HG03196 (cell line): ENCODE measurements around the gene FHAD1.

Source experiments
- ATAC-seq: cut with Tn5 transposase; IDR thresholded peaks from one replicate; pipeline ENCODE4 v1.9.1; 2021; ENCODE audit not compliant: unreplicated experiment

FHAD1 gene

DNA sequence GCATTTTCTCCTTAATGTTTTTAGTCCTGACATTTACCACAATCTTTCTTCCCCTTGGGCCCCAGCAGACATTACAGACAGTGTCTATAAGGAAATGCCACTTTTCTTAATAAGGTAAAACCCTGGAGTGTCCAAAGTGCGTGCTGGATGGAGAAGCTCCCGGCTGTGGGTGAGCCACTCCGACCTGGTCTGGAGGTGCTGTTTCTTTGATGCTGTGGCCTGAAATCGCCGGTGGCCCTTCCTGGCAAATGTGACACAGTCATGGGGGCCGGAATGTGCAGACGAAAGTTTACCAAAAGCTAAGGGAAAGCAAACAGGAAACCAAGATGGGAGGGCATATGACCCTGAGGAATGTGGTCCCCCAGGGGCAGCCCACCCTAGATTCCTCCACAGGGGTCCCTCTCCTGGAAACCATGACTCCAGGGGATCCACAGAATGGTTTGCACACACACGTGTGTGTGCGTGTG, 77.9 kb downstream of the FHAD1 start:
- ATAC-seq: no peak

DNA sequence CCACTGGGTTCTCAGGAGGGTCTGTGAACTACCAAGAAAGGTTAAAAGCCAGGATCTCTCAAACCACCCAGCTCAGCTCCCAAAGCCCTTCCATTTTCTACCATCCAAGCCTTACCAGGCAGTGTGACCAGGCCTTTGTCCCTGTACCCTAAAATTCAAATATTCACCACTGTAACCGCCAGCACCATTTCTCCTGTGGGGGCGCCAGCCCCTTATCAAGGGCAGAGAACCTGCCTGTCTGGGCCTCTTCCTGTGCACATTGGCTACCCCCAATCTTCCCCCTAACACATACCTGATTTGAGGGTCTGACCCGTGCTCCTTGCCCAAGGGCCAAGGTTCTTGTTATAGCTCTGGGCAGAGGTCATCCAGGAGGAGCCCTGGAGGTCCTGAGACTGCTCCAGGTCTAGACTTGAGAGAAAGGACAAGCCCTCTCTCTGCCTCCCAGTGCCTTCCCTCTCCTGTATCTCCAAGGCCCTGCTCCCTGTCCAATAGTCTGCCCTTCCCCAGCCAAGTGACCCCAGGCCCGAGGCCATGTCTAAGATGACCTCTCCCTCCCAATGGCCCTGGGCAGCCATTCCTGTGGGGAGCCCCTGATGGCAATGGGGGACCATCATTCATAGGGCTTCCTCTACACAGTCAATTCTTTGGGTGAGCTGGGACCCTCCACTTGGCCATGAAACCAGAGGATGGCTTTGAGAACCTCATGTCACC, 78.5 kb downstream of the FHAD1 start:
- no peak for ATAC-seq

DNA sequence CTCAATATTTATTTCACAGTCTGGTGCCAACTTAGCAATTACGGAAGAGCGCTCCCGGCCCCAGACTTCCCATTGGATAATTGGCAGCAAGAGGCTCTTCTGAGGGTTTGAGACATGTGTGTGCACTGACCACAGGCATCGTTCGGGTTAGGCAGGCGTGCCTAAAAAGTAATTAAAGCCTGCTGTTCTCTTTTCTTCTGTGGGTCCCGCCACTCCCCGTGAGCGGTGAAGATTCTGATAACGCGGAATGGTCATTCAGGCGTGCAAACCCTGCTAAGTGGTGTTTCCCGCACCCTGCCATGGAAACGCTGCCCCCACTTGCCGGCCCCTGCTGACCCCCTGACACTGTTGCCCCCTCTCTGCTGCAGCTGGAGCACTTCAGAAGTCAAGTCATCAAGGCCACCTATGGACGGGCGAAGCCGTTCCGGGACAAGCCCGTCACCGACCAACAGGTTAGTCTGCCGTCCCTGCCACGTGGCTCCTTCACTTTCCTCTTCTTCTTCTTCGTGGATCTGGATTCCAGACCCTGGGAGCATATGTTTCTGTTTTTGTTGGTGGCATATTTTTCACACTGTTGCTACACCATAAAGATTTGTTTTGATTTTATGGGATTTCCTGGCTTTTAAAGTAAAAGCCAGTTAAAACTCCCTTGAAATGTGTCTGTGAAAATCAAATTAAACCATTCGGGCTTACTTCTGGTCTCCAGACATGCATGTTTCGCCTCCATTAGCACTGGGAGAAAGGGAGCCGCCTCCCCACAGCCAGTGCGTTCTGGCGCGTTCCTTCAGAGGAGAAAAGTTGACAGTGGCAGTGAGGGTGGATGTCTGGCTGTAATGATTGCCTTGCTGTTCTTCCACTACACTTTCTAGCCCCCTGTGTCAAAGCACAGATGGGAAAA, 79.9 kb downstream of the FHAD1 start:
- no peak for ATAC-seq

DNA sequence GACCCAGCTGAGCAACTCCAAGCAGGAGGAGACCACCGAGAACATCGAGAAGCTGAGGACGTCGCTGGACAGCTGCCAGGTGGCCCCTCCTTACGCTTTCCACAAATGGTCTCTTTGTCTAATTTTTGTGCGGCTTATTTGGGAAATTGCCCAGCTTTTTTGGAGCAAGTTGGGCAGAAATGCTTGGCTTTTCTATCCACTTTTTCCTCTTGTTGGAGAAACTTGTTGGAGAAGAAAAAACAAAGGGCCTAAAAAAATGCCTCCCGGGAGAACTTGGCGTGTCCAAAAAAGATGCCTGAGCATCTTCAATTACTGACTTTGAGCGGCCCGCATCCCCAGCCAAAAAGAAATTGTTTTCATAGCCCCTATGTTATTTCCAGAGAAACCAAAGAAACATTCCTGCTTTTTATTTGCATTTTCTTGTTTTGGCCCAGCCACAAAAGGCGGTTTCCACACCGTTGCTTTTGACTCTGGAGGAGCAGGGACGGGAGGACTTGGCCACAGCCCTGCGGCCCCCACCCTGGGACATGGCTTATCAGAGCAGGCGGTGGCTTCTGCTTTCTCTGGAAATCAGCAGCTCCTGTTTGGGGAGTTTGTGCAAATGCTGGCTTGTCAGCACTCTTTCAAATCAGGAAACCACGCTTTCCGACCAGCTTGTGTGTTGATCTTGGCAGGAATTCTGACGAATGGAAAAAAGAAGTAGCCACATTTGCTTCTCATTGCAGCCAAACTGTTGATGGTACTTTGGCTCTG, 81.5 kb downstream of the FHAD1 start:
- ATAC-seq: no peak

DNA sequence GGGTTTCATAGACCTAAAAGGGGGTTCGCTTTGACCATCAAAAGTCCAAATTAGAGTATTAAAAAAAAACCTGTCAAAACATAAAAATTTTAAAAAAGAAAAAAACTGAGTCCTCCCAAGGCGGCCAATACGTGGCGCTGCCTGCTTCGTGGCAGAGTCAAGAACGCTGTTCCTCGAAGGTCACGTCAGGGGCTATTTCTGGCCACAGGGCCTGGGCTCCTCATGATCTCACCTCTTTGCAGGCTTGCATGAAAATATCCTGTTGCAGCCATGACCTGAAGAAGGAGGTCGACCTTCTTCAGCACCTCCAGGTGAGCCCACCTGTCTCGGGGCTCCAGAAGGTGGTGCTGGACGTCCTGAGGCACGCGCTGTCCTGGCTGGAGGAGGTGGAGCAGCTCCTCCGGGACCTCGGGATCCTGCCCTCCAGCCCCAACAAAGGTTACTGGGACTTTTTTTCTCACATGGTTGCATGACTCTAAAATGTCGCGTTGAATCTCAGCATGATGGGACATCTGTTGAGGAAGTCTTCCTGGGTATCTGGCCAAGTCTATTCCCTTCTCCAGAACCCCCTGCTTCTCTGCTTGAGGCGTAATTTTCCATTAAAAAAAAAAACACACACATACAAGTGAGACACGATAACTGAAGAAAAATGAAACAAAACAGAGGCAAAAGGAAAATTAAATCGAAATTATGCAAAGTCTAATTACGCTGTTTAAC, 82.2 kb downstream of the FHAD1 start:
- no peak for ATAC-seq

DNA sequence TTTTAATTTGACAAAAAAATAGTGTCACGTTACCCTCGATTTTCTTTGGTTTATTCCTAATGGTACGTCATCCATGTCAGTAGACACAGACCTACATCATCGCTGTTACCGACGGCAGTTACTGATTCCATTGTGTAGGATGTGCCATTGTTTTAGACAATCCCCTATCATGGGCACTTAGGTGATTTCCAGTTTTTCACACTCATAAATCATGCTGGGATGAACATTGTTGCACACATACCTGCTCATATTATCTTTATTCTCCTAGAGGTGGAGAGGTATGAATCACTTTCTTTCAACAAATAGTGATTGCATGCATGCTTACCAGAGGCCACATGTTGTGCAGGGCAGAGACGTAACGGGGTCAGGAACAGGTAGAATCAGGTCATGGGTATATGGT, 83.0 kb downstream of the FHAD1 start:
- ATAC-seq: no peak

DNA sequence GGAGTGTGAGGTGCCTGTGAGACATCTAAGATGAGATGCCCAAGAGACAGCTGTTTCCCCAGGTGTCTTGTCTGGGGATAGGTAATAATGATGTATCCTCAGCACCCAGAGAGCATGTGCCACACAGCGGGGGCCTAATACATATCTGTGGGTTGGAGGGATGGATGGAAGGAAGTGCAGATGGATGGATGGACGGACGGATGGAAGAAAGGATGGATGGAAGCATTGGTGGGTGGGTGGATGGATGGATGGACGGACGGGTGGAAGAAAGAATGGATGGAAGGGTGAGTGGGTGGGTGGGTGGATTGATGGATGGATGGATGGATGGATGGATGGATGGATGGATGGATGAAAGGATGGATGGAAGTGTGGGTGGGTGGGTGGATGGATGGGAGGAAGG, 84.2 kb downstream of the FHAD1 start:
- no peak for ATAC-seq

DNA sequence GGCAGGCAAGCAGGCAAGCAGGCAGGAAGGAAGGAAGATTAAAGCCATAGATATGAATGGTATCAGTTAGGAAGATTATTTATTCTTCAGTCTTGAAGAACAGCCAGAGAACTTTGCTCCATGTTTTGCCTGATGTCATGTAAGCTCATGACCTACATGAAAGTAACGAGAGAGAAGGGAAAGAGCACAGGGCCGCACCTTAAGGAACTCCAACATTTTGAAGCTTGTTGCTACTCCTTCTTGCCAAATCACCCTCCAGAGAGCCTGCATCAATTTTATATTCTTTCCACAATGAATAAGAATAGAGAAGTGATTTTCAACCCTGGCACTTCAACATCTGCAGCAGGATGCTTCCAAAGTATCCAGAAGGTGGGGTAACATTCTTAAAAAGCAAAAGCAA, 84.7 kb downstream of the FHAD1 start:
- ATAC-seq: no peak

DNA sequence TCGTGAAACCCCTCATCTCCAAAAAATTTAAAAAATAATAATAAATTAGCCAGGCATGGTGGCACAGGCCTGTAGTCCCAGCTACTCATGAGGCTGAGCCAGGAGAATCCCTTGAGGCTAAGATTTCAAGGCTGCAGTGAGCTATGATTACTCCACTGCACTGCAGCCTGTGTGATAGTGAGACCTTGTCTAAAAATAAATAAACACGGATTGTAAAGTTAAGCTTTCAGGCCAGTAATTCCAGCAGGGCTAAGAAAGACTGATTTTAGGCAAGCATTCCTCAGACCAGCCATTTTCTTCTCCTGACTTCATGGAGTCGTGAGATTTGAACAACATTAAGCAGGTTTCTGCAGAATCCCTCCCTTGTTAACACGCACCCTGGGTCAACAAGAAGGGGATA, 85.5 kb downstream of the FHAD1 start:
- no peak for ATAC-seq

DNA sequence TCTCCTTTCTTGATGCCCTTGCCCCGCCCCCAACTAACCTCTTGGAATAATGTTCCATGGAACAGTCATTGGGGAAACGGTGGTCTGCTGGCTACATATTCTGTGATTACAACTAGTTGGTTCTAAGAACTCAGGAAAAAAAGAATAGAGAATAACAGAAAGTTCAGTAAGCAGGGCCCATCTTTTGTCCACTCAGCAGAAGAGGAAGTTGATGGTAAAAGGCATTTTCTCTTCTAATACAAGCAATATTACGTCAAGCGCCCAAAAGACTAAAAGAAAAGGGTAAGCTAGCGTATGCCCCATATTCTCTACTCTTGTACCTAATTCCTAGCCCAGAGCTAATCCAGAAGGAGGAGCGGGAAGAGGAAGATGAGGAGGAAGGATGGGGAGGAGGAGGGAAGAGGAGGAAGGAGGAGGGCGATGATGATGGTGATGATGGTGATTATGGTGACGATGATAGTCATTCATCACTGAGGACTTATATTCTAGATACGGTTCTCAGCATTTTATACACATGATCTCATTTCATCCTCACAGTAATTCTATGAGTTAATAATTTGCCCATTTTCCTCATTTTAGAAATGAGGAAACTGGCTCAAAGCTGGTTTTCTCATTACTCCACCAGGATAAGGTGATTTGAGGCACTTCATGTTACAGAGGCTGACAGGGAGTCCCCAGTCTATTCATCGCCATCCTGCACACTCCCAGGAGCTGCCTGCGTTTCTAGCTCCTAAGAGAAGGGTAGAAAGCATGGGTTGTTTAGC, 86.1 kb downstream of the FHAD1 start:
- no peak for ATAC-seq

DNA sequence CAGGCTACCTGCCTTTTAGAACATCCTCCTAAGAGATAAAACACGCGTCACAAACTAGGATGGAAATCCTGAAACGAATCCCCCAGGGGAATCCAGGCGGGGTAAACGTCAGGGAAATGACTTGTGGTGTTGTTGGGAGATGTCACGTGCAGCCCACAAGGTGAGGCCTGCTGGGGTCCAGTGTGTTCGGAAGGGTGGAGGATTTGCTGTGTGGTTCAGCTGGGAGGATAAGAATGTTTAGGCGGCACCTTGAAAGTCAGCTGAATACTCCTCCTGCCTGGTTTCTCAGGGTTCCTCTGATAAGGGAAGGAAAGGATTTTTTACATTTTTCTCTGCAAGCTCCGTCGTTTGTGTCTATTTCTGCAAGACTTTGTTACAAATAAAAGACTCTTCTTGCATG, 88.0 kb downstream of the FHAD1 start:
- no peak for ATAC-seq

DNA sequence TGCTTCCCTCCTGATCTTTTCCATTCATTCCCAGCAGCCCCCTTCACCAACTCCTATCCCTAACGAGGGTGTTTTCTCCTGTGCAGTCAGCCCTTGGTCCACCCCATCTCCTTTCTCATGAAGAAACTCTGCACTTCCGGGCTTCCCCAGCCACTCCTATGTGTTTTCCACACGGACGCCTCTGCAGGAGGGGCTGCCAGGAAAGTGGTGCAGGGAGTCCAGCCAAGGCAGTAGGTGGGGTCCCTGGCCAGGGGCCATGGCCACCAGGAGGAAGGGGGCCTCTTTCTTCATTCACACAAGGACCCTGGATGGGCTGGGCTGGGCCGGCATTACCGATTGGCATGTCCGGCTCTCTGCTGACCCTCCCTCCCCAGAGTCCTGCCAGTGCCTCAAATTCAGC, 89.8 kb downstream of the FHAD1 start:
- ATAC-seq: no peak

DNA sequence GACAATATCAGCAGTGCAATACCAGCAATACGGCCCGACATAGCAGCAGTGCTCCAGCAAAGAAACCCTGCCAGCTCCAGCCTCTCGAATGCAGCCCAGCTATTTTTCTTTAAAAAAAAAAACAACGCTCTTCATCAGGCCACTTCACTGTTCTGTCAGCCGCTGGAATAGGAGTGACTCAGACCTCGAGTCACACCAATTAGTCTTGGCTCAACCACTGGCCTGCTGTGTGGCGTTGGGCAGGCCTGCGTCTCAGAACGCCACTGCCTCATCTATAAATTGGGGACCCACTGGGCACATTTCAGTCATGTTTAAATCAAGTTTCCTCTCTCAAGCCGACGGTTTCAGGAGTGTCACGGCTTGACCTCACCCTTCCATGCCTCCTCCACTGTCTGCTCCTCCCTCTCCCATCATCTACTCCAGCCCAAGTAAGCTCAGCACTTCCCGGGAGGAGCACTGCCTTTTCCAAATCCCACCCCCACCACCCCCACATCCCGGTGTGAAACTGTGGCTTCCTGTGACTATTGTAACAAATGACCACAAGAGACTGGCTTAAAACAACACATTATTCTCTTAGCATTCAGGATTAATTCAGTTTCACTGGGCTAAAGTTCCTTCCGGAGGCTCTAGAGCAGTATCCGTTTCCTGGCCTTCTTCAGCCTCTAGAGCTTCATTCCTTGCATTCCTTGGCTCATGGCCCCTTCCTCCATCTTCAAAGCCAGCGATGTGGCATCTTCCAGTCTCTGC, 90.8 kb downstream of the FHAD1 start:
- ATAC-seq: no peak

DNA sequence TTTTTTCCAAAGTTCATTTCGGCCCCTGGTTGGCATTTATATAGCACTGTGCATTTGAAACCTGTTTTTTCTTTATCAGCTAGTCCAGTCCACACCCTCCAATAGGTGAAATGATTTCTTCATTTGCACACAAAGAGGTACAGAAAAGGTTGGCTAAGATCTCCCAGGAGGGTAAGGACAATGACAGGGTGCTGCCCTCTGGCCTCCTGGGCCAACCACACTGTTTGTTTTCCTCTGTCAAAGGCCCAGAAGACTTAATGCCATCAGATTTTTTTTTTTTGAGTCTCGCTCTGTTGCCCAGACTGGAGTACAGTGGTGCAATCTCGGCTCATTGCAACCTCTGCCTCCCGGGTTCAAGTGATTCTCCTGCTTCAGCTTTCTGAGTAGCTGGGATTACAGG, 92.5 kb downstream of the FHAD1 start:
- ATAC-seq: no peak

DNA sequence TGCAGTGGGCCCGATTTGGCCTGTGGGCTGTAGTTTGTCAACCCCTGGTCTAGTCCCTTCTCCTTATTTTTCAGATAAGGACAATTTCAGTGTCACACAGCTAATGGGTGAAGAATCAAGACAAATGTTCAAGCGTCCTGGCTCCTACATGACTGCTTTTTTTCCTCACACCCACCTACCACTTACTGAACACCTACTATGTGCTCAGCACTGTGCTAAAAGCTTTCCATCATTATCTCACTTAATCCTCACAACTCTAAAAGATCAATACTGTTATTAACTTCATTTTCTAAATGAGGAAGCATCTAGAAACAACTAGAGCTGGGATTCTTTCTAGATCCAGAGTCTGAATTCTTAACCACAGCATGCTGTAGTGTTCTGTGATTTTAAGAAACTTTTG, 94.2 kb downstream of the FHAD1 start:
- no peak for ATAC-seq

DNA sequence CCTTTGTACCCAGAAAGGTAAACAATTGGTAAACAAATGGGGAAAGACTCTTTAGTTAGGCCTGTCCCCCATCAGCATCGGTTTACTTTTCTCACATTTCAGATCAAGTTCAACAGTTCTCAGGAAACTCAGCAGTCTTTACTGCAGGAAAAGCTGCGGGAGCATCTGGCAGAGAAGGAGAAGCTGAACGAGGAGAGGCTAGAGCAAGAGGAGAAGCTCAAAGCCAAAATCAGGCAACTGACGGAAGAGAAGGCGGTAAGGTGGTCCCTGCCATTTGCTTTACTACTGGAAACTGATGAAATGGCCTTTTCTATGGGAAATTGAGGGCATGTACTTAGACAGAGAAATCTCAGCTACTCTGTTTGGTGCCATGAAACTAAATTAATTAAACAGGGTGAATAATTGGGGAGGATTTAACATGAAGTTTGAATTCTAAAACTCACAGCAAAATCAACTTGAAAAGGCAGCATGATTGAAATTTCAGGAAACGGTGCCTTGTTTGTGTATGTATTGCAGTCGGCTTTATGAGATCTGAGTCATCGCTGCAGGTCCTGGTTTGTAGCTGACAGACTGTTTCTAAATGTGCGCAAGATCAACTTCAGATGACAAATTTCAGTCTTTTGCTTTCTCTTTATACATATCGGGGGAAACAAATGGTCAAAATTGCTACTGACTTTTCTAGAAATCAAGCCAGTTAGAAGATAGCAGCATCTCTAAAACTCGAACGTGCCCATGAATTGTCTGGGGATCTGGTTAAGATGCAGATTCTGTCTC, 94.8 kb downstream of the FHAD1 start:
- no peak for ATAC-seq

DNA sequence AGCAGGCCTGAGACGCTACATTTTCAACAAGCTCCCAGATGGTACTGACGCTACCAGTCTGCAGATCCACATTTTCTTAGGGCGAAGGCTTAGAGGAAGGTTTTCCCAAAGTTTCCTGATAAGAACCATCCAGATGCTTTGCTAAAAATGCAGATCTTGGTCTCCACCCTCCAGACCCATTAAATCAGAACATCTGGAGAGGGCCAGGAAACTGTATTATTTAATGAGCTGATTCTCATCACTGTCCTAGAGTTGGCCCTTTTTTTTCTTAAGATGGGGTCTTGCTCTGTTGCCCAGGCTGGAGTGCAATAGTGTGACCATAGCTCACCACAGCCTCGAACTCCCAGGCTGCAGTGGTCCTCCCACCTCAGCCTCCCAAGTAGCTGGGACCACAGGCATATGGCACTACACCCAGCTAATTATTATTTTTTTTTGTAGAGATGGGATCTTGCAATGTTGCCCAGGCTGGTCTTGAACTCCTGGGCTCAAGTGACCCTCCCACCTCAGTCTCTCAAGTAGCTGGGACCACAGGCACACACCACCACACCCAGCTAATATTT, 95.5 kb downstream of the FHAD1 start:
- ATAC-seq: no peak

DNA sequence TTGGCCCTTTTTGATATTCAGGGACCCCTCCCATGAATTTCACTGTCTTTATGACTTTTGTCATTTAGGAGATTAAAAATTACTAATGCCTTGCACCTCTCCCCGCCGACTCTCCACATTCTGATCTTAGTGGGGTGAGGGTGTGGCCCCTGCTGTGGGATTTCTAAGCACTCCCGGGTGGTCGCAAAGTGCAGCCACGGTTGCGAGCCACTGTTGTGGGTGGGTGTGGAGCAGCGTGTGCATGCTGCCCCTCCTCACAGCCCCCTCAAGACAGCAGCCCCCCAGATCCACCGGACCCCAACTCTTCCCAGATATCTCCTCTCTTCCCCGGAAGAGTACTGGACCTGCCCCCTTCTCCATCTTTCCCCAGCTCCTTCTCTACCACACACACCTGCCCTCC, 96.1 kb downstream of the FHAD1 start:
- no peak for ATAC-seq

DNA sequence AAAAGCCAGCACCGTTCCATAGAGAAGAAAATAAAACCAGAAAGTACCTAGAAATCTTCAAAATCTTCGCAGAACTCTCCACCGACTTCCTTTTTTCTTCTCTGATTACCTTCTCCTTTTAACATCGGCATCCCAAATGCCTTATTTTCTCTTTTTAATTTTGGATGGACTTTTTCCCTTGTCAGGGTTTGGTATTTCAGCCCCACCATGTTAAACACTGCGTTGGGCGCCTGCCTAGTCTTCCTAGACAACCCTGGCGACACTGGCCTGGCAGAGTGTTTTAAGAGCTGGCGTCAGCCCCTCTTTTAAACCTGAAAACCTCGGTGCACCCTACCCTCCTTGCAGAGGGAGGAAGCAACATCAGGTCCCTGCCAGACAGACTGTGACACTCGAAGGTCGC, 96.7 kb downstream of the FHAD1 start:
- no peak for ATAC-seq
